ENCODE measurements around the gene AIMP1.

AIMP1 gene

GRCh38 chr4:106286611-106287010 is 29.7 kb upstream of the AIMP1 start:
- TF ChIP-seq NFIC (IDR thresholded peaks at IDR 0.05) (no peak), FOXM1 (IDR thresholded peaks at IDR 0.05; ENCODE audit: borderline replicate concordance, low read depth) (no peak), ZBTB7A (IDR thresholded peaks at IDR 0.05; ENCODE audit: low read depth) (no peak), TEAD4 (IDR thresholded peaks at IDR 0.05) (no peak), USF1 (IDR thresholded peaks at IDR 0.05) (no peak), CEBPB (IDR thresholded peaks at IDR 0.05) (no peak), YY1 (IDR thresholded peaks at IDR 0.05; ENCODE audit: low read depth) (no peak), TAF1 (IDR thresholded peaks at IDR 0.05; ENCODE audit: low read depth) (no peak), RAD21 (IDR thresholded peaks at IDR 0.05; ENCODE audit: low read depth) (no peak), CREB1 (IDR thresholded peaks at IDR 0.05; ENCODE audit: low read depth) (no peak), TCF12 (IDR thresholded peaks at IDR 0.05; ENCODE audit: low read depth) (no peak), EP300 (IDR thresholded peaks at IDR 0.05; ENCODE audit: borderline replicate concordance) (no peak), EGR1 (IDR thresholded peaks at IDR 0.05) (no peak), MAX (IDR thresholded peaks at IDR 0.05) (no peak), REST (IDR thresholded peaks at IDR 0.05; ENCODE audit: low read depth) (no peak)

- TF ChIP-seq NFIC (IDR thresholded peaks at IDR 0.05) (no peak), RAD21 (IDR thresholded peaks at IDR 0.05; ENCODE audit: low read depth) (no peak), ZBTB7A (IDR thresholded peaks at IDR 0.05; ENCODE audit: low read depth) (no peak), CEBPB (IDR thresholded peaks at IDR 0.05) (no peak), MAX (IDR thresholded peaks at IDR 0.05) (no peak), FOXM1 (IDR thresholded peaks at IDR 0.05; ENCODE audit: borderline replicate concordance, low read depth) (no peak), YY1 (IDR thresholded peaks at IDR 0.05; ENCODE audit: low read depth) (no peak), EP300 (IDR thresholded peaks at IDR 0.05; ENCODE audit: borderline replicate concordance) (no peak)
These were observed 28.9 kb upstream of the AIMP1 start for GRCh38 chr4:106287353-106287969.

GRCh38 chr4:106289737-106290136 is 26.6 kb upstream of the AIMP1 start:
- no peak for TF ChIP-seq EP300 (IDR thresholded peaks at IDR 0.05; ENCODE audit: borderline replicate concordance)

GRCh38 chr4:106291678-106292077 is 24.7 kb upstream of the AIMP1 start:
- TF ChIP-seq EGR1 (IDR thresholded peaks at IDR 0.05) (no peak), USF1 (IDR thresholded peaks at IDR 0.05) (no peak), REST (IDR thresholded peaks at IDR 0.05; ENCODE audit: low read depth) (no peak), NFIC (IDR thresholded peaks at IDR 0.05) (no peak), YY1 (IDR thresholded peaks at IDR 0.05; ENCODE audit: low read depth) (no peak), RAD21 (IDR thresholded peaks at IDR 0.05; ENCODE audit: low read depth) (no peak), TAF1 (IDR thresholded peaks at IDR 0.05; ENCODE audit: low read depth) (no peak), ZBTB7A (IDR thresholded peaks at IDR 0.05; ENCODE audit: low read depth) (no peak), TCF12 (IDR thresholded peaks at IDR 0.05; ENCODE audit: low read depth) (no peak)

GRCh38 chr4:106294062-106294461 is 22.3 kb upstream of the AIMP1 start:
- TF ChIP-seq REST (IDR thresholded peaks at IDR 0.05; ENCODE audit: low read depth) = no peak
- TF ChIP-seq NFIC (IDR thresholded peaks at IDR 0.05) = no peak
- no peak for TF ChIP-seq EP300 (IDR thresholded peaks at IDR 0.05; ENCODE audit: borderline replicate concordance)
- TF ChIP-seq CEBPB (IDR thresholded peaks at IDR 0.05) = no peak
- no peak for TF ChIP-seq TAF1 (IDR thresholded peaks at IDR 0.05; ENCODE audit: low read depth)
- TF ChIP-seq TCF12 (IDR thresholded peaks at IDR 0.05; ENCODE audit: low read depth) = no peak
- TF ChIP-seq YY1 (IDR thresholded peaks at IDR 0.05; ENCODE audit: low read depth) = no peak
- no peak for TF ChIP-seq MAX (IDR thresholded peaks at IDR 0.05)
- no peak for TF ChIP-seq EGR1 (IDR thresholded peaks at IDR 0.05)
- TF ChIP-seq CREB1 (IDR thresholded peaks at IDR 0.05; ENCODE audit: low read depth) = no peak
- no peak for TF ChIP-seq TEAD4 (IDR thresholded peaks at IDR 0.05)
- TF ChIP-seq USF1 (IDR thresholded peaks at IDR 0.05) = no peak

Measured in Ishikawa (cell line).